ENCODE results near the gene CYP27B1.

Gene CYP27B1

GRCh38 chr12:57750561-57751431 lies 16.1 kb downstream of the CYP27B1 start:
- Histone ChIP-seq H3K4me3 (ENCODE audit: extremely low read depth, insufficient read depth, low read length, poor library complexity, severe bottlenecking) (peak overlapping the region; percentile 85), H3K27ac (ENCODE audit: low read depth, low read length, severe bottlenecking) (no peak overlapping the region), H3K9me3 (ENCODE audit: control insufficient read depth, low read length) (no peaks in the 10 kb centered on the region), H3K36me3 (ENCODE audit: control insufficient read depth, insufficient read depth, low read length) (peaks cover 52% of the 10 kb centered on the region), H3K4me1 (ENCODE audit: control insufficient read depth, insufficient read depth, low read length, poor library complexity, severe bottlenecking) (peaks cover 8% of the 10 kb centered on the region)
- WGBS, 2 experiments (ENCODE audit: insufficient coverage in 2 of 2), result 87 to 88% methylated on average over 8 to 14 of the region's 15 CpGs

- WGBS, 2 experiments (ENCODE audit: insufficient coverage in 2 of 2), result 100% methylated on average over 1 to 5 of the region's 5 CpGs
- Histone ChIP-seq H3K4me3 (ENCODE audit: extremely low read depth, insufficient read depth, low read length, poor library complexity, severe bottlenecking) (no peak overlapping the region), H3K36me3 (ENCODE audit: control insufficient read depth, insufficient read depth, low read length) (peaks cover 58% of the 10 kb centered on the region), H3K4me1 (ENCODE audit: control insufficient read depth, insufficient read depth, low read length, poor library complexity, severe bottlenecking) (peaks cover under 1% of the 10 kb centered on the region), H3K9me3 (ENCODE audit: control insufficient read depth, low read length) (no peaks in the 10 kb centered on the region), H3K27ac (ENCODE audit: low read depth, low read length, severe bottlenecking) (no peak overlapping the region)
These were observed 17.8 kb downstream of the CYP27B1 start for GRCh38 chr12:57749061-57749460.

- Histone ChIP-seq H3K36me3 (ENCODE audit: control insufficient read depth, insufficient read depth, low read length) (peaks cover 55% of the 10 kb centered on the region), H3K4me1 (ENCODE audit: control insufficient read depth, insufficient read depth, low read length, poor library complexity, severe bottlenecking) (no peaks in the 10 kb centered on the region), H3K27ac (ENCODE audit: low read depth, low read length, severe bottlenecking) (no peak overlapping the region), H3K4me3 (ENCODE audit: extremely low read depth, insufficient read depth, low read length, poor library complexity, severe bottlenecking) (peak overlapping the region; percentile 55), H3K9me3 (ENCODE audit: control insufficient read depth, low read length) (no peaks in the 10 kb centered on the region)
- WGBS, 2 experiments (ENCODE audit: insufficient coverage in 2 of 2), result 97 to 100% methylated on average over 3 of the region's 3 CpGs
These were observed 20.9 kb downstream of the CYP27B1 start for GRCh38 chr12:57746025-57746424.

- 61 to 81% methylated on average over 7 of the region's 8 CpGs for WGBS, 2 experiments (ENCODE audit: insufficient coverage in 2 of 2)
- Histone ChIP-seq H3K36me3 (ENCODE audit: control insufficient read depth, insufficient read depth, low read length) (peaks cover 50% of the 10 kb centered on the region), H3K4me3 (ENCODE audit: extremely low read depth, insufficient read depth, low read length, poor library complexity, severe bottlenecking) (peak overlapping the region; percentile 55), H3K9me3 (ENCODE audit: control insufficient read depth, low read length) (no peaks in the 10 kb centered on the region), H3K27ac (ENCODE audit: low read depth, low read length, severe bottlenecking) (peak overlapping the region; percentile 89), H3K4me1 (ENCODE audit: control insufficient read depth, insufficient read depth, low read length, poor library complexity, severe bottlenecking) (no peaks in the 10 kb centered on the region)
These were observed 21.4 kb downstream of the CYP27B1 start for GRCh38 chr12:57745485-57745881.

GRCh38 chr12:57744777-57745484 lies 21.9 kb downstream of the CYP27B1 start, which contains the start of gene TSPAN31:
TSPAN31 (plus strand) TSS chr12:57745039; CDS start chr12:57745155, 116 bp downstream.
- Histone ChIP-seq H3K27ac (ENCODE audit: low read depth, low read length, severe bottlenecking) (peak within 1 kb of the TSS; percentile 89), H3K9me3 (ENCODE audit: control insufficient read depth, low read length) (no peaks in the 10 kb centered on the region), H3K4me1 (ENCODE audit: control insufficient read depth, insufficient read depth, low read length, poor library complexity, severe bottlenecking) (no peaks in the 10 kb centered on the region), H3K4me3 (ENCODE audit: extremely low read depth, insufficient read depth, low read length, poor library complexity, severe bottlenecking) (peak within 1 kb of the TSS; percentile 55), H3K36me3 (ENCODE audit: control insufficient read depth, insufficient read depth, low read length) (peaks cover 44% of the 10 kb centered on the region)
- WGBS, 2 experiments (ENCODE audit: insufficient coverage in 2 of 2), result 7 to 9% methylated on average over 20 to 23 of the region's 29 CpGs

- peak overlapping the region; percentile 55 for H3K4me3 ChIP-seq (ENCODE audit: extremely low read depth, insufficient read depth, low read length, poor library complexity, severe bottlenecking)
- H3K27ac ChIP-seq (ENCODE audit: low read depth, low read length, severe bottlenecking), result peak overlapping the region; percentile 89
- no peaks in the 10 kb centered on the region for H3K4me1 ChIP-seq (ENCODE audit: control insufficient read depth, insufficient read depth, low read length, poor library complexity, severe bottlenecking)
- H3K36me3 ChIP-seq (ENCODE audit: control insufficient read depth, insufficient read depth, low read length), result peaks cover 38% of the 10 kb centered on the region
- no peaks in the 10 kb centered on the region for H3K9me3 ChIP-seq (ENCODE audit: control insufficient read depth, low read length)
- 60 to 81% methylated on average over 8 of the region's 21 CpGs for WGBS, 2 experiments (ENCODE audit: insufficient coverage in 2 of 2)
These were observed 22.6 kb downstream of the CYP27B1 start for GRCh38 chr12:57744194-57744776.

- Histone ChIP-seq H3K4me1 (ENCODE audit: control insufficient read depth, insufficient read depth, low read length, poor library complexity, severe bottlenecking) (no peaks in the 10 kb centered on the region), H3K4me3 (ENCODE audit: extremely low read depth, insufficient read depth, low read length, poor library complexity, severe bottlenecking) (no peak overlapping the region), H3K27ac (ENCODE audit: low read depth, low read length, severe bottlenecking) (no peak overlapping the region), H3K36me3 (ENCODE audit: control insufficient read depth, insufficient read depth, low read length) (peaks cover 33% of the 10 kb centered on the region), H3K9me3 (ENCODE audit: control insufficient read depth, low read length) (no peaks in the 10 kb centered on the region)
- WGBS, 2 experiments (ENCODE audit: insufficient coverage in 2 of 2), result no CpG with 5 or more reads among the region's 2 CpGs
These were observed 23.1 kb downstream of the CYP27B1 start for GRCh38 chr12:57743769-57744168.

GRCh38 chr12:57741844-57742738 lies 24.8 kb downstream of the CYP27B1 start:
- Histone ChIP-seq H3K27ac (ENCODE audit: low read depth, low read length, severe bottlenecking) (no peak overlapping the region), H3K4me1 (ENCODE audit: control insufficient read depth, insufficient read depth, low read length, poor library complexity, severe bottlenecking) (no peaks in the 10 kb centered on the region), H3K4me3 (ENCODE audit: extremely low read depth, insufficient read depth, low read length, poor library complexity, severe bottlenecking) (no peak overlapping the region), H3K36me3 (ENCODE audit: control insufficient read depth, insufficient read depth, low read length) (peaks cover 16% of the 10 kb centered on the region), H3K9me3 (ENCODE audit: control insufficient read depth, low read length) (no peaks in the 10 kb centered on the region)
- 66 to 72% methylated on average over 13 of the region's 14 CpGs for WGBS, 2 experiments (ENCODE audit: insufficient coverage in 2 of 2)

- Histone ChIP-seq H3K4me3 (ENCODE audit: extremely low read depth, insufficient read depth, low read length, poor library complexity, severe bottlenecking) (no peak overlapping the region), H3K4me1 (ENCODE audit: control insufficient read depth, insufficient read depth, low read length, poor library complexity, severe bottlenecking) (peaks cover 3% of the 10 kb centered on the region), H3K9me3 (ENCODE audit: control insufficient read depth, low read length) (no peaks in the 10 kb centered on the region), H3K27ac (ENCODE audit: low read depth, low read length, severe bottlenecking) (no peak overlapping the region), H3K36me3 (ENCODE audit: control insufficient read depth, insufficient read depth, low read length) (peaks cover 9% of the 10 kb centered on the region)
- WGBS, 2 experiments (ENCODE audit: insufficient coverage in 2 of 2), result 86% methylated on average over 1 of the region's 1 CpG; no CpG with 5 or more reads in 1 of the 2 experiments
These were observed 25.5 kb downstream of the CYP27B1 start for GRCh38 chr12:57741413-57741789.
